CD4-positive, alpha-beta T cell treated with Interferon alpha-2 for 1 hour (primary cell): ENCODE data around the gene RGPD8.

ENCODE experiments used
- DNase-seq, 2 donors: peaks; one replicate each; pipeline ENCODE4 v3.0.0-alpha.2; 2020 to 2022

RGPD8 gene

DNA sequence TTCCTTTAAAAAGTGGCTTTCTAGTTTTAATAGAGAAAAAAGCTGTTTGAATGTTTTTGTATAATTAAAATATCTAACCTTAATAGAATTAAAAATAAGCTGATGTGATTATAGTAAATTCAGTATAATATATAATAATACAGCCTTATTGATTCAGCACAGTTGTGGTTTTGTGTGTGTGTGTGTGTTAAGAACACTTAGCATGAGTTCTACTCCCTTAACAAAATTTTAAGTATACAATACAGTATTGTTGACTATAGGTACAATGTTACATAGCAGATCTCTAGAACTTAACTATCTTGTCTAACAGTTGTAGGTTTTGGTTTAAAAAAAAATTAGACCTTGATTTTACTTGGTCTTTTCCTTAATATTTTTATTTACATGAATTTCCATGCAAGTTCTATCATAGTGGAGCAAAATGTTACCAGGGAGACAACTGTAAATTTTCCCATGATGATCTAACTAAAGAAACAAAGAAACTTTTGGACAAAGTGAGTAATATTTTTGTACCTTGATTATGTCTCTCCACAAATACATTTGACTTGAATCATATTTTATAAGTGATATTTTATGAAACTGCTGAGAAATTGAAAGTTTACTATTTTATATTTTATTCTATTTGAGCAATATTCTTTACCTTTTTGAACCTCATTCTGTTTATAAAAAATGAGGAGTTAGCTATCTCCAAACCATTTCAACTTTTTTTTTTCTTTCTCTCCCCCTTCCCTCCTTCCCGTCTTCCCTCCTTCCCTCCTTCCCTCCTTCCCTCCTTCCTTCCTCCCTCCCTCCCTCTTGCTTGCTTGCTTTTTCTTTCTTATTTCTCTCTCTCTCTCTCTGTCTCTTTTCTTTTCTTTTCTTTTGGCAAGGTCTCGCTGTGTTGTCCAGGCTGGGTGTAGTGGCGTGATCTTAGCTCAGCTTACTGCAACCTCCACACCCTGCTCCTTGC, 111.8 kb downstream of the RGPD8 start:
- DNase-seq = no peak
